HEK293 (cell line): ENCODE measurements around the gene COL13A1.

Experiments used
- CTCF ChIA-PET: fragments of 350-600 bp; formaldehyde crosslinking; extraction: SDS; loops from one replicate; lab custom pipeline; 2021; ENCODE audit warnings: antibody characterized with exemption; lab: Yijun Ruan, JAX
- POLR2A ChIA-PET: fragments of 300-600 bp; formaldehyde crosslinking; extraction: SDS; loops from one replicate; lab custom pipeline; 2020; ENCODE audit warnings: antibody characterized with exemption, inconsistent platforms; lab: Yijun Ruan, JAX
- H3K27ac ChIP-seq: fragments of 200-500 bp; sonication (Bioruptor generic); 2 replicates; pipeline ENCODE4 v1.5.1; 2014; ENCODE audit warnings: low read depth, low read length, control low read depth, inconsistent platforms; ENCODE audit errors: extremely low read depth
- H3K36me3 ChIP-seq, 2 experiments: fragments of 200-500 bp in 1 of 2; sonication (Bioruptor generic) in 1 of 2; 1 replicate in 1 of 2; 2 replicates in 1 of 2; pipeline ENCODE4 v1.5.1; 2014 to 2017; ENCODE audit warnings: inconsistent platforms in 2 of 2, low read length in 2 of 2; ENCODE audit not compliant: control insufficient read depth in 2 of 2, insufficient read depth in 1 of 2
- H3K4me1 ChIP-seq: fragments of 200-500 bp; sonication (Bioruptor generic); 2 replicates; pipeline ENCODE4 v1.5.1; 2014; ENCODE audit warnings: mild to moderate bottlenecking, low read length, inconsistent platforms; ENCODE audit not compliant: control insufficient read depth, insufficient read depth
- H3K4me3 ChIP-seq: 2 replicates; pipeline ENCODE4 v1.5.1; 2011; ENCODE audit warnings: low read depth, mild to moderate bottlenecking, control low read depth, low read length, moderate library complexity
- H3K9me3 ChIP-seq: fragments of 200-500 bp; sonication (Bioruptor generic); 2 replicates; pipeline ENCODE4 v1.5.1; 2014; ENCODE audit warnings: low read depth, low read length, inconsistent platforms; ENCODE audit not compliant: control insufficient read depth, insufficient read depth
- AEBP2 ChIP-seq: fragments of 450-650 bp; formaldehyde crosslinking; IDR thresholded peaks from 2 replicates; pipeline ENCODE4 v1.5.1; 2016; ENCODE audit warnings: missing biosample characterization, missing genetic modification characterization, borderline replicate concordance
- CTCF ChIP-seq: fragments of 450-650 bp; formaldehyde crosslinking; IDR thresholded peaks from 2 replicates; pipeline ENCODE4 v1.5.1; 2016; ENCODE audit warnings: missing biosample characterization, missing genetic modification characterization
- EGR2 ChIP-seq: fragments of 450-650 bp; formaldehyde crosslinking; IDR thresholded peaks from 2 replicates; pipeline ENCODE4 v1.5.1; 2016; ENCODE audit warnings: low read depth, missing biosample characterization, missing genetic modification characterization
- KLF17 ChIP-seq: fragments of 450-650 bp; formaldehyde crosslinking; IDR thresholded peaks from 2 replicates; pipeline ENCODE4 v1.5.1; 2016; ENCODE audit warnings: missing biosample characterization, missing genetic modification characterization
- MYNN ChIP-seq: fragments of 450-650 bp; formaldehyde crosslinking; IDR thresholded peaks from 2 replicates; pipeline ENCODE4 v1.5.1; 2016; ENCODE audit warnings: missing biosample characterization, missing genetic modification characterization, borderline replicate concordance
- TRIM28 ChIP-seq: IDR thresholded peaks from 2 replicates; pipeline ENCODE4 v1.6.1; 2011; ENCODE audit warnings: low read length, control low read depth, borderline replicate concordance
- WT1 ChIP-seq: fragments of 450-650 bp; formaldehyde crosslinking; IDR thresholded peaks from 2 replicates; pipeline ENCODE4 v1.5.1; 2016; ENCODE audit warnings: missing biosample characterization, missing genetic modification characterization
- ZFHX2 ChIP-seq: fragments of 450-650 bp; formaldehyde crosslinking; conservative IDR thresholded peaks from 2 replicates; pipeline ENCODE4 v1.5.1; 2016; ENCODE audit warnings: missing biosample characterization, missing genetic modification characterization
- ZNF132 ChIP-seq: fragments of 450-650 bp; formaldehyde crosslinking; IDR thresholded peaks from 2 replicates; pipeline ENCODE4 v1.5.1; 2017; ENCODE audit warnings: missing biosample characterization, missing genetic modification characterization, borderline replicate concordance
- ZNF23 ChIP-seq: fragments of 450-650 bp; formaldehyde crosslinking; IDR thresholded peaks from 2 replicates; pipeline ENCODE4 v1.5.1; 2016; ENCODE audit warnings: missing biosample characterization, missing genetic modification characterization, borderline replicate concordance
- ZNF366 ChIP-seq: fragments of 450-650 bp; formaldehyde crosslinking; conservative IDR thresholded peaks from 2 replicates; pipeline ENCODE4 v1.5.1; 2016; ENCODE audit warnings: missing biosample characterization, missing genetic modification characterization
- ZNF416 ChIP-seq: fragments of 450-650 bp; formaldehyde crosslinking; IDR thresholded peaks from 2 replicates; pipeline ENCODE4 v1.5.1; 2016; ENCODE audit warnings: missing biosample characterization, missing genetic modification characterization
- ZNF433 ChIP-seq: fragments of 450-650 bp; formaldehyde crosslinking; IDR thresholded peaks from 2 replicates; pipeline ENCODE4 v1.5.1; 2016; ENCODE audit warnings: missing biosample characterization, missing genetic modification characterization, low read depth
- ZNF488 ChIP-seq: fragments of 450-650 bp; formaldehyde crosslinking; IDR thresholded peaks from 2 replicates; pipeline ENCODE4 v1.5.1; 2016; ENCODE audit warnings: missing biosample characterization, missing genetic modification characterization
- ZNF660 ChIP-seq: fragments of 450-650 bp; IDR thresholded peaks from 2 replicates; pipeline ENCODE4 v1.5.1; 2018; ENCODE audit warnings: missing biosample characterization, mild to moderate bottlenecking, missing genetic modification characterization
- ZNF692 ChIP-seq: fragments of 450-650 bp; formaldehyde crosslinking; IDR thresholded peaks from 2 replicates; pipeline ENCODE4 v1.5.1; 2016; ENCODE audit warnings: missing biosample characterization, missing genetic modification characterization
- ZNF791 ChIP-seq: fragments of 450-650 bp; formaldehyde crosslinking; IDR thresholded peaks from 2 replicates; pipeline ENCODE4 v1.5.1; 2016; ENCODE audit warnings: missing biosample characterization, missing genetic modification characterization
- ZNF843 ChIP-seq: fragments of 450-650 bp; formaldehyde crosslinking; IDR thresholded peaks from 2 replicates; pipeline ENCODE4 v1.5.1; 2016; ENCODE audit warnings: missing biosample characterization, missing genetic modification characterization

The COL13A1 gene

GRCh38 chr10:69760072-69760471 is 41.6 kb upstream of the COL13A1 start (continued):
- TF ChIP-seq ZNF843 (tag by site-specific recombination), result no peak
- no peak for TF ChIP-seq ZNF132 (tag by site-specific recombination)
- TF ChIP-seq MYNN, result no peak

- H3K9me3 ChIP-seq, result no peaks in the 10 kb centered on the region
- no peak for TF ChIP-seq KLF17 (tag by site-specific recombination)
- TF ChIP-seq ZNF791, result no peak
- TF ChIP-seq AEBP2 (tag by site-specific recombination), result no peak
- TF ChIP-seq TRIM28, result no peak
- no peak for TF ChIP-seq ZNF23
- TF ChIP-seq ZNF692 (tag by site-specific recombination), result no peak
- TF ChIP-seq ZNF660, result no peak
- TF ChIP-seq ZNF366 (tag by site-specific recombination), result no peak
- no peak for TF ChIP-seq WT1
- TF ChIP-seq EGR2 (tag by site-specific recombination), result peak; percentile 80
- no peak for TF ChIP-seq ZNF433
- no peak for TF ChIP-seq ZNF416
- peak; percentile 68 for TF ChIP-seq ZFHX2 (tag by site-specific recombination)
- TF ChIP-seq CTCF, result no peak
- TF ChIP-seq ZNF488, result no peak
- CTCF ChIA-PET, result interaction anchor here (1.5 to 3.4 kb wide), 2 partner anchors 18 to 43 kb away, joined by 3 to 12 read pairs; no protein-coding TSS in a partner anchor
- H3K4me1 ChIP-seq, result peaks cover 9% of the 10 kb centered on the region; the same call in 1 of the 2 replicates
- H3K4me3 ChIP-seq, result no peak overlapping the region
- H3K36me3 ChIP-seq, result no peaks in the 10 kb centered on the region
- H3K27ac ChIP-seq, result no peak overlapping the region
- POLR2A ChIA-PET, result no interaction called here
These were observed 40.4 kb upstream of the COL13A1 start for GRCh38 chr10:69761320-69761719.
